ENCODE measurements around the gene ZNF320.

GRCh38 chr19:52942386-52943133 lies 45.1 kb upstream of the ZNF320 start:
- TF ChIP-seq CTCF (conservative IDR thresholded peaks at IDR 0.05; ENCODE audit: low read length), result no peak
- no peak for TF ChIP-seq EZH2phosphoT487 (IDR thresholded peaks at IDR 0.05; ENCODE audit: borderline replicate concordance, low read depth, low read length)

All from OCI-LY7 (cell line).